Tibial nerve (tissue), 4 donors: ENCODE measurements around the gene FAM131B.

Experiments
- EP300 ChIP-seq, 2 donors: sonication (generic); formaldehyde crosslinking; IDR thresholded peaks; one replicate each; pipeline ENCODE4 v1.6.1; 2017; ENCODE audit warnings: antibody characterized with exemption in 2 of 2, mild to moderate bottlenecking in 1 of 2
- POLR2A ChIP-seq, 2 donors: fragments of 450-650 bp; IDR thresholded peaks; one replicate each; pipeline ENCODE4 v1.6.1; 2017; ENCODE audit warnings: antibody characterized with exemption in 2 of 2, mild to moderate bottlenecking in 2 of 2, moderate library complexity in 2 of 2
- TF ChIP-seq, protein P1 (sequence below), 5 experiments: fragments of 200-600 bp in 3 of 5; fragments of 450-650 bp in 2 of 5; sonication (generic) in 3 of 5; IDR thresholded peaks; one replicate each; pipeline ENCODE4 v1.5.1; 2016 to 2019; ENCODE audit warnings: antibody characterized with exemption in 5 of 5, mild to moderate bottlenecking in 3 of 5, moderate library complexity in 2 of 5

DNA sequence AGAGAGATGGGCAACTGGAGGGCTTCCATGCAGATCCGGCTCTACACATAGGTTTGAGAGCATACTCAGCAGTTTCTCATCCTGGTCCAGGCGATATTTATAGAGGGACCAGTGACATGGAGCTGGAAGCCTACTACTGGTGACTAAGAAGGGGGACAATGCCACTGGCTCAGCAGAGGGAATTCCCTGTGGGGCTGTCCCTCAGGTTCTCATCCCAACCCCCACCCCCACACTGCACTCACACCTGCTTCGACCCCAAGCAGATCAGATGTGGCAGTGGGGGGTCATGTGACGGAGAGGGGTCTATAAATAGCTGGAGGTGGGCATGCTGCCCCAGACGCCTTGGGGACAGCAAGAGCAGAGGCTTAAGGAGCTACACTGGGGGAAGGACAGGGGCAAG, 46.7 kb downstream of the FAM131B start, which contains the start of gene CLCN1:
- TF ChIP-seq, protein P1, sequence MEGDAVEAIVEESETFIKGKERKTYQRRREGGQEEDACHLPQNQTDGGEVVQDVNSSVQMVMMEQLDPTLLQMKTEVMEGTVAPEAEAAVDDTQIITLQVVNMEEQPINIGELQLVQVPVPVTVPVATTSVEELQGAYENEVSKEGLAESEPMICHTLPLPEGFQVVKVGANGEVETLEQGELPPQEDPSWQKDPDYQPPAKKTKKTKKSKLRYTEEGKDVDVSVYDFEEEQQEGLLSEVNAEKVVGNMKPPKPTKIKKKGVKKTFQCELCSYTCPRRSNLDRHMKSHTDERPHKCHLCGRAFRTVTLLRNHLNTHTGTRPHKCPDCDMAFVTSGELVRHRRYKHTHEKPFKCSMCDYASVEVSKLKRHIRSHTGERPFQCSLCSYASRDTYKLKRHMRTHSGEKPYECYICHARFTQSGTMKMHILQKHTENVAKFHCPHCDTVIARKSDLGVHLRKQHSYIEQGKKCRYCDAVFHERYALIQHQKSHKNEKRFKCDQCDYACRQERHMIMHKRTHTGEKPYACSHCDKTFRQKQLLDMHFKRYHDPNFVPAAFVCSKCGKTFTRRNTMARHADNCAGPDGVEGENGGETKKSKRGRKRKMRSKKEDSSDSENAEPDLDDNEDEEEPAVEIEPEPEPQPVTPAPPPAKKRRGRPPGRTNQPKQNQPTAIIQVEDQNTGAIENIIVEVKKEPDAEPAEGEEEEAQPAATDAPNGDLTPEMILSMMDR (IDR thresholded peaks at IDR 0.05) = no peak
- TF ChIP-seq POLR2A (IDR thresholded peaks at IDR 0.05) (no peak), EP300 (IDR thresholded peaks at IDR 0.05) (no peak)
